Muscle of leg (tissue), 9 donors: Measurements from ENCODE around the gene HMCES. TPM values are rescaled to one million over a fixed set of nuclear protein-coding genes. Genes with fewer than 3 reads are reported as not detected.

ENCODE experiments used
- polyA plus RNA-seq, 8 donors: library from polyadenylated mRNA; unstranded; fragments of 120-200 nt; gene quantifications; one replicate each; pipeline versions ENCODE4 v1.2.1 to v1.2.3, GENCODE V29; 2013; ENCODE audit warnings: inconsistent platforms in 1 of 8, low replicate concordance in 1 of 8; ENCODE audit not compliant: insufficient read length in 8 of 8, insufficient read depth in 1 of 8
- total RNA-seq: library from RNA; stranded (reverse); fragments of 120-200 nt; gene quantifications from one replicate; pipeline ENCODE4 v1.2.4, GENCODE V29; 2013

HMCES gene
- total and polyA plus RNA-seq, 9 donors, result 12.6 to 33.2 (median 24.7) TPM

Other genes starting within 250 kb of the HMCES start
- gene GP9, start 218.1 kb upstream of the HMCES start, total RNA-seq, result 0.40 TPM
- under 1 TPM; 0.23 to 0.81 (median 0.52) TPM for gene GP9, start 218.1 kb upstream of the HMCES start, polyA plus RNA-seq
- gene RAB43, start 157.1 kb upstream of the HMCES start, total RNA-seq, result 2.7 TPM
- 1 to 10 TPM; 1.6 to 4.2 (median 2.7) TPM for gene RAB43, start 157.1 kb upstream of the HMCES start, polyA plus RNA-seq
- gene ISY1, start 117.8 kb upstream of the HMCES start, total RNA-seq, result 35.6 TPM
- gene ISY1, start 117.8 kb upstream of the HMCES start, polyA plus RNA-seq, result 10 to 100 TPM; 33.4 to 47.6 (median 38.9) TPM
- gene CNBP, start 95.0 kb upstream of the HMCES start, total RNA-seq, result 236 TPM
- gene CNBP, start 95.0 kb upstream of the HMCES start, polyA plus RNA-seq, result 100 to 1,000 TPM; 273 to 327 (median 301) TPM
- gene COPG1, start 29.3 kb upstream of the HMCES start, total RNA-seq, result 118 TPM
- 100 to 1,000 TPM; 105 to 151 (median 112) TPM for gene COPG1, start 29.3 kb upstream of the HMCES start, polyA plus RNA-seq
- 0.04 TPM for gene EFCAB12, start 149.8 kb downstream of the HMCES start, total RNA-seq
- gene EFCAB12, start 149.8 kb downstream of the HMCES start, polyA plus RNA-seq, result under 1 TPM; 0.05 to 0.41 (median 0.10) TPM
- gene MBD4, start 161.1 kb downstream of the HMCES start, total RNA-seq, result 23.2 TPM
- 10 to 100 TPM; 22.6 to 28.1 (median 25.5) TPM for gene MBD4, start 161.1 kb downstream of the HMCES start, polyA plus RNA-seq
- gene IFT122, start 161.4 kb downstream of the HMCES start, total RNA-seq, result 23.6 TPM
- gene IFT122, start 161.4 kb downstream of the HMCES start, polyA plus RNA-seq, result 10 to 100 TPM; 21.6 to 41.2 (median 29.9) TPM
- gene RHO, start 249.8 kb downstream of the HMCES start, total RNA-seq, result 0.04 TPM
- under 1 TPM in 3 of 8 donors, not detected in 5; 0.06 to 0.10 (median 0.07) TPM for gene RHO, start 249.8 kb downstream of the HMCES start, polyA plus RNA-seq